Astrocyte (in vitro differentiated cells and primary cell): ENCODE measurements around the gene LOXL4.

Experiments used
- CTCF ChIP-seq: IDR thresholded peaks from 2 replicates; pipeline ENCODE4 v1.5.1; 2011; ENCODE audit warnings: low read depth, mild to moderate bottlenecking, inconsistent platforms, low read length, moderate library complexity; ENCODE audit not compliant: insufficient read depth
- EZH2 ChIP-seq: IDR thresholded peaks from 2 replicates; pipeline ENCODE4 v1.6.1; 2012; ENCODE audit warnings: mild to moderate bottlenecking, low read length, inconsistent platforms; ENCODE audit not compliant: insufficient read depth

- TF ChIP-seq CTCF (no peak), EZH2 (no peak)
These were observed 18.4 kb upstream of the LOXL4 start for GRCh38 chr10:98286419-98286818.
